Heart left ventricle (tissue), 13 donors: ENCODE measurements around the gene NENF.

Experiments
- CTCF ChIP-seq, 12 donors: fragments of 200-600 bp; sonication (generic) in 4 of 12; IDR thresholded peaks; one replicate each; pipeline versions ENCODE4 v1.5.0 to v1.8.0; 2018 to 2022; ENCODE audit warnings: antibody characterized with exemption in 12 of 12, mild to moderate bottlenecking in 5 of 12
- POLR2A ChIP-seq, 2 donors: fragments of 450-650 bp; IDR thresholded peaks; one replicate each; pipeline ENCODE4 v1.6.1; 2017; ENCODE audit warnings: antibody characterized with exemption in 2 of 2, mild to moderate bottlenecking in 2 of 2, moderate library complexity in 2 of 2
- donor health status: ischemic (EF 13 %, LVEDD 7.1; RV severe dilation, severe dysfunction).
- donor health status: DM: no; HTN: yes; CAD: no.
- donor health status: DM: no; HTN: no; CAD: no.
- donor health status: ischemic (EF 25% LVEDD 6.9; RV normal size, moderate dysfunction).
- donor health status: ischemic (EF 25% LVEDD 5.7; RV mildly dilated, moderate dysfunction).
- donor health status: ischemic (EF 35%, LVEDD 5.7; RV mildly dilated, moderate dysfunction).
- donor health status: nonischemic (EF 11% LVEDD 7.7; RV severe dilation, severe dysfunction).
- donor health status: DM: yes; HTN: yes; CAD: no.
- donor health status: PGD.
- donor health status: ischemic (EF 29% LVEDD 5.4; RV normal size, mild dysfunction).
- donor health status: nonischemic (EF 23%, LVEDD 6.1; RV moderate dilation, normal function).

- TF ChIP-seq POLR2A (IDR thresholded peaks at IDR 0.05) (no peak), CTCF (IDR thresholded peaks at IDR 0.05) (no peak)
Measured at GRCh38 chr1:212482637-212483441, 50.1 kb downstream of the NENF start.
